Nephron progenitor cell (in vitro differentiated cells): Measurements from ENCODE around the gene DNAH9.

Experiments
- DNase-seq: peaks from one replicate; pipeline ENCODE4 v3.0.0; 2021
- H3K27ac Mint-ChIP-seq: 2 replicates; pipeline ENCODE4 v1.8.0; 2021; ENCODE audit warnings: mild to moderate bottlenecking, moderate library complexity, mixed read lengths
- H3K27me3 Mint-ChIP-seq: 2 replicates; pipeline ENCODE4 v1.8.0; 2021; ENCODE audit warnings: mild to moderate bottlenecking, low read depth, mixed read lengths; ENCODE audit not compliant: poor library complexity
- H3K36me3 Mint-ChIP-seq: 2 replicates; pipeline ENCODE4 v1.8.0; 2021; ENCODE audit warnings: low read depth, mixed read lengths
- H3K4me1 Mint-ChIP-seq: 2 replicates; pipeline ENCODE4 v1.8.0; 2021; ENCODE audit warnings: mixed read lengths
- H3K4me3 Mint-ChIP-seq: 2 replicates; pipeline ENCODE4 v1.8.0; 2021; ENCODE audit warnings: mild to moderate bottlenecking, moderate library complexity, mixed read lengths
- H3K9me3 Mint-ChIP-seq: 2 replicates; pipeline ENCODE4 v1.8.0; 2021; ENCODE audit warnings: mild to moderate bottlenecking, moderate library complexity, mixed read lengths
- CTCF ChIP-seq: fragments of 200-600 bp; sonication (generic); IDR thresholded peaks from 2 replicates; pipeline ENCODE4 v1.5.0; 2021; ENCODE audit warnings: antibody characterized with exemption

The DNAH9 gene

GRCh38 chr17:11885051-11885450, 286.8 kb downstream of the DNAH9 start:
- Mint-ChIP-seq H3K36me3 (no peaks in the 10 kb centered on the region), H3K4me3 (no peak overlapping the region), H3K27ac (no peak overlapping the region), H3K4me1 (peaks cover 12% of the 10 kb centered on the region), H3K9me3 (no peaks in the 10 kb centered on the region), H3K27me3 (peaks cover 5% of the 10 kb centered on the region)
- DNase-seq = no peak
- no peak for TF ChIP-seq CTCF

GRCh38 chr17:11889266-11889665, 291.0 kb downstream of the DNAH9 start:
- Mint-ChIP-seq H3K36me3 (no peaks in the 10 kb centered on the region), H3K4me1 (peaks cover 4% of the 10 kb centered on the region), H3K27me3 (peaks cover 3% of the 10 kb centered on the region), H3K27ac (no peak overlapping the region), H3K4me3 (no peak overlapping the region), H3K9me3 (no peaks in the 10 kb centered on the region)
- no peak for TF ChIP-seq CTCF
- no peak for DNase-seq

- Mint-ChIP-seq H3K36me3 (no peaks in the 10 kb centered on the region), H3K9me3 (no peaks in the 10 kb centered on the region), H3K27me3 (no peaks in the 10 kb centered on the region), H3K4me3 (no peak overlapping the region), H3K27ac (no peak overlapping the region), H3K4me1 (no peaks in the 10 kb centered on the region)
- no peak for TF ChIP-seq CTCF
- DNase-seq = no peak
Measured at GRCh38 chr17:11893862-11894261, 295.6 kb downstream of the DNAH9 start.

- no peak for TF ChIP-seq CTCF
- Mint-ChIP-seq H3K9me3 (no peaks in the 10 kb centered on the region), H3K27me3 (peaks cover 2% of the 10 kb centered on the region), H3K4me3 (no peak overlapping the region), H3K27ac (no peak overlapping the region), H3K36me3 (no peaks in the 10 kb centered on the region), H3K4me1 (peaks cover 9% of the 10 kb centered on the region)
- DNase-seq = no peak
Measured at GRCh38 chr17:11896199-11896598, 297.9 kb downstream of the DNAH9 start.

GRCh38 chr17:11898526-11899235, 300.4 kb downstream of the DNAH9 start:
- Mint-ChIP-seq H3K4me3 (no peak overlapping the region), H3K27ac (no peak overlapping the region), H3K27me3 (peaks cover 2% of the 10 kb centered on the region), H3K4me1 (peaks cover 9% of the 10 kb centered on the region), H3K9me3 (no peaks in the 10 kb centered on the region), H3K36me3 (no peaks in the 10 kb centered on the region)
- no peak for DNase-seq
- TF ChIP-seq CTCF = no peak

- Mint-ChIP-seq H3K4me1 (peaks cover 9% of the 10 kb centered on the region), H3K4me3 (no peak overlapping the region), H3K27ac (no peak overlapping the region), H3K36me3 (no peaks in the 10 kb centered on the region), H3K27me3 (peaks cover 2% of the 10 kb centered on the region), H3K9me3 (no peaks in the 10 kb centered on the region)
- no peak for TF ChIP-seq CTCF
- DNase-seq = no peak
Measured at GRCh38 chr17:11899537-11899942, 301.3 kb downstream of the DNAH9 start.
